ENCODE results near the gene SLC38A3.

- TF ChIP-seq CTCF (IDR thresholded peaks at IDR 0.05; ENCODE audit: low read depth, low read length) (no peak), EZH2phosphoT487 (IDR thresholded peaks at IDR 0.05; ENCODE audit: low read depth) (no peak)
Measured at GRCh38 chr3:50186096-50186495, 19.0 kb upstream of the SLC38A3 start.

Measured in OCI-LY3 (cell line).